RCC 7860 (cell line): Measurements from ENCODE around the gene NGRN.

Experiments
- DNase-seq: peaks from one replicate; pipeline ENCODE4 v3.0.0-alpha.2; 2015; ENCODE audit warnings: low spot score
- FAIRE-seq: peaks from 2 replicates; lab custom pipeline; 2012; peaks lifted over from hg19 to GRCh38; lab: Jason Lieb, UNC

Gene NGRN

GRCh38 chr15:90315278-90315982 lies 50.0 kb downstream of the NGRN start:
- FAIRE-seq (no peak), DNase-seq (no peak)

- FAIRE-seq (no peak), DNase-seq (no peak)
These were observed 50.7 kb downstream of the NGRN start for GRCh38 chr15:90316139-90316538.

GRCh38 chr15:90318591-90318990 lies 53.1 kb downstream of the NGRN start:
- no peak for DNase-seq
- FAIRE-seq: no peak

GRCh38 chr15:90320062-90320884 lies 54.8 kb downstream of the NGRN start:
- DNase-seq: peak; percentile 86
- FAIRE-seq: peak; percentile 42

GRCh38 chr15:90320885-90321278 lies 55.4 kb downstream of the NGRN start:
- DNase-seq (no peak), FAIRE-seq (no peak)
